Activated CD8-positive, alpha-beta memory T cell treated with anti-CD3 and anti-CD28 coated beads, Interleukin-2, amount 10 ng/mL, durations not matched to agents 7 days and 5 days (primary cell): ENCODE results near the gene PPP2R2C. TPM values are rescaled to one million over a fixed set of nuclear protein-coding genes. Genes with fewer than 3 reads are reported as not detected.

Experiments
- ATAC-seq: fragments of 150-1000 bp; cut with Tn5 transposase; one replicate; pipeline ENCODE4 v1.10.0; 2021; ENCODE audit warnings: moderate library complexity
- CTCF ChIA-PET: fragments of 350-600 bp; sonication (Branson Sonifier 250); formaldehyde crosslinking; loops from one replicate; lab custom pipeline; 2021; ENCODE audit warnings: antibody characterized with exemption; lab: Charles Lee
- DNase-seq: peaks from one replicate; pipeline ENCODE4 v3.0.0-alpha.2; 2020
- H3K27ac Mint-ChIP-seq: one replicate; pipeline ENCODE4 v1.8.0; 2021; ENCODE audit warnings: mild to moderate bottlenecking, mixed read lengths
- H3K27me3 Mint-ChIP-seq: one replicate; pipeline ENCODE4 v1.8.0; 2021; ENCODE audit warnings: mixed read lengths
- H3K36me3 Mint-ChIP-seq: one replicate; pipeline ENCODE4 v1.8.0; 2021; ENCODE audit warnings: mild to moderate bottlenecking, mixed read lengths
- H3K4me1 Mint-ChIP-seq: one replicate; pipeline ENCODE4 v1.8.0; 2021; ENCODE audit warnings: mixed read lengths
- H3K4me3 Mint-ChIP-seq: one replicate; pipeline ENCODE4 v1.8.0; 2021; ENCODE audit warnings: mild to moderate bottlenecking, moderate library complexity, mixed read lengths
- H3K9me3 Mint-ChIP-seq: one replicate; pipeline ENCODE4 v1.8.0; 2022; ENCODE audit warnings: low read depth, mixed read lengths
- total RNA-seq, 2 experiments: library from RNA; stranded (reverse); gene quantifications; one replicate each; pipeline ENCODE4 v1.2.3, GENCODE V29; 2021

PPP2R2C gene
- total RNA-seq, 2 experiments from 2014 or later = not detected

GRCh38 chr4:6384541-6384940 lies 87.9 kb downstream of the PPP2R2C start:
- Mint-ChIP-seq H3K4me3 (no peak overlapping the region), H3K9me3 (no peaks in the 10 kb centered on the region), H3K4me1 (no peaks in the 10 kb centered on the region), H3K36me3 (no peaks in the 10 kb centered on the region), H3K27ac (no peak overlapping the region), H3K27me3 (peaks cover 38% of the 10 kb centered on the region)
- DNase-seq = no peak
- no peak for ATAC-seq
- CTCF ChIA-PET = no interaction called here

GRCh38 chr4:6383929-6384328 lies 88.5 kb downstream of the PPP2R2C start:
- Mint-ChIP-seq H3K4me1 (no peaks in the 10 kb centered on the region), H3K4me3 (no peak overlapping the region), H3K27me3 (peaks cover 38% of the 10 kb centered on the region), H3K27ac (no peak overlapping the region), H3K9me3 (no peaks in the 10 kb centered on the region), H3K36me3 (no peaks in the 10 kb centered on the region)
- ATAC-seq = no peak
- no peak for DNase-seq
- CTCF ChIA-PET = no interaction called here

DNA sequence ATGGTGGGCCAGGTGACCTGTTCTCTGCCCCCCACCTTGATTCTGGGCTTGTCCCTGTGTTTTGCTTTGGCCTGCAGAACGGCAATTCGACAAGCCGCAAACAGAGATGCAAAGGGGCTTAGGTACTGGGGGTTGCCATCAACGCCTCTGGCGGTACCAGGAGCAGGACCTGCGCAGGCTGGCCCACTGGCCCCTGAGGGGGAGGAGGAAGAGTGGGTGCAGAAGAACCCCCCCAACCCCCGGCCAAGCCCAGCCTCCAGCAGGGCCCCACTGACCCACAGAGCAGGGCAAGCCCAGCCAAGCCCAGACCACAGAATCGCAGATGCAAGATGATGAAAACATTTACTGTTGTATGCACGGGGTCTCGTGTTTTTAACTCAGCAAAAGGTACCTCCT lies 89.4 kb downstream of the PPP2R2C start:
- Mint-ChIP-seq H3K36me3 (no peaks in the 10 kb centered on the region), H3K27ac (no peak overlapping the region), H3K4me3 (no peak overlapping the region), H3K9me3 (no peaks in the 10 kb centered on the region), H3K27me3 (peaks cover 37% of the 10 kb centered on the region), H3K4me1 (no peaks in the 10 kb centered on the region)
- ATAC-seq (no peak), DNase-seq (no peak)
- CTCF ChIA-PET = no interaction called here

DNA sequence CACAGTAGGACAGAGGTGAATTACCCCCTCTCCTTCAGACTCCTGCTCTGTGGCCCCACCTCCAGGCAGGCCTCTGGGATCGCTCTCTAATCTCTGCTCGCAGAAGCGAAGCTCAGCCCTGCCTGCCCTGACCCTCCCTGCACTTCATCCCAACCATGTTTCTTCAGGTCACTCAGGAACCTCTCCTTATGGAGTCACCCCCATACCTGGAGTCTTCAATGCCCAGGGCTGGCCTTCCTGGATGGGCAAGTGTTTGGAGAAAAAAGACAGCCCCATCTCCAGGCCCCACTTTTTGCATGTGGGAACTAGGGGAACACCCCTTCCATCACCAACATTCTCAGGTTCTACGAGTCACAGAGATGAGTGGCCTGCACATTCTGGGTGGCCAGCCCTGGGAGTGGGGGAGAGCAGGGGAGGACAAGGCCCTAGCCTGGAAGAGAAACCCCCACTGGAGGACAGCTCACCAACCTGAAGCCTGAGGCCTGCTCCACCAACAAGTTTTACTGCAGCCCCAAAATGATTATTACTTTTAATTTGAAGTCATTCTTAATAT lies 90.8 kb downstream of the PPP2R2C start:
- Mint-ChIP-seq H3K27ac (no peak overlapping the region), H3K27me3 (peaks cover 28% of the 10 kb centered on the region), H3K36me3 (no peaks in the 10 kb centered on the region), H3K4me1 (no peaks in the 10 kb centered on the region), H3K4me3 (no peak overlapping the region), H3K9me3 (no peaks in the 10 kb centered on the region)
- CTCF ChIA-PET = no interaction called here
- ATAC-seq = no peak
- no peak for DNase-seq

DNA sequence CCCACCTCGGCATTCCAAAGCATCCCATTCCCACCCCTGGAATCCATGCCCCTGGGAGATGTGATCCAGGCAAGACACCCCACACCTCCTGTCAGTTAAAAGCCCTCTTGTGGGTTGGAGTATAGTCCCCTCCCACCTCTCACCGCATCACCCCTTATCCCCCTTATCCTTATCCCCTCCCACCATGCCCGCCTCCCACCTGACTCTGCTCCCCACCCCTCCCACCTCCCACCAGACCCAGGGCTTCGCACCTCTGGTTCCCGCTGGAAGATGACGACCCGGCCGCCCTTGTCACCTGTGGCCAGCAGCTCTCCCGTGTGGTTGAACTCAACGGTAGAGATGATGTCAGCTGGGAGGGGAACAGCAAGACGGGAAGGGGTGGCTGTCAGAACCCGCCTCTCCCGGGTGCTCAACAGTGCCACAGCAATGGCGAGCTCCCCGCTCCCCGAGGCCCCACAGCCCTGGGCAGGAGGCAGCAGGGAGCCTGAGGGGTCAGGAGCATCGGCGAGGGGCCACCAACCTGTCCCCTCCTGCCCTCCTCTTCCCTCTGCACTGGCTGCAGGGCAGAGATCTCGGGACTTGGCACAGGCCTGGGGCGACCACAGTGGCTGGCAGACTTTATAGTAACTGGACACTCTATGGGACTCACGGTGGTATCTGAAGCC lies 91.5 kb downstream of the PPP2R2C start:
- CTCF ChIA-PET = no interaction called here
- ATAC-seq (peak; percentile 16), DNase-seq (no peak)
- peaks cover 27% of the 10 kb centered on the region for H3K27me3 Mint-ChIP-seq
- no peak overlapping the region for H3K27ac Mint-ChIP-seq
- no peaks in the 10 kb centered on the region for H3K9me3 Mint-ChIP-seq
- no peak overlapping the region for H3K4me3 Mint-ChIP-seq
- H3K36me3 Mint-ChIP-seq = no peaks in the 10 kb centered on the region
- no peaks in the 10 kb centered on the region for H3K4me1 Mint-ChIP-seq

DNA sequence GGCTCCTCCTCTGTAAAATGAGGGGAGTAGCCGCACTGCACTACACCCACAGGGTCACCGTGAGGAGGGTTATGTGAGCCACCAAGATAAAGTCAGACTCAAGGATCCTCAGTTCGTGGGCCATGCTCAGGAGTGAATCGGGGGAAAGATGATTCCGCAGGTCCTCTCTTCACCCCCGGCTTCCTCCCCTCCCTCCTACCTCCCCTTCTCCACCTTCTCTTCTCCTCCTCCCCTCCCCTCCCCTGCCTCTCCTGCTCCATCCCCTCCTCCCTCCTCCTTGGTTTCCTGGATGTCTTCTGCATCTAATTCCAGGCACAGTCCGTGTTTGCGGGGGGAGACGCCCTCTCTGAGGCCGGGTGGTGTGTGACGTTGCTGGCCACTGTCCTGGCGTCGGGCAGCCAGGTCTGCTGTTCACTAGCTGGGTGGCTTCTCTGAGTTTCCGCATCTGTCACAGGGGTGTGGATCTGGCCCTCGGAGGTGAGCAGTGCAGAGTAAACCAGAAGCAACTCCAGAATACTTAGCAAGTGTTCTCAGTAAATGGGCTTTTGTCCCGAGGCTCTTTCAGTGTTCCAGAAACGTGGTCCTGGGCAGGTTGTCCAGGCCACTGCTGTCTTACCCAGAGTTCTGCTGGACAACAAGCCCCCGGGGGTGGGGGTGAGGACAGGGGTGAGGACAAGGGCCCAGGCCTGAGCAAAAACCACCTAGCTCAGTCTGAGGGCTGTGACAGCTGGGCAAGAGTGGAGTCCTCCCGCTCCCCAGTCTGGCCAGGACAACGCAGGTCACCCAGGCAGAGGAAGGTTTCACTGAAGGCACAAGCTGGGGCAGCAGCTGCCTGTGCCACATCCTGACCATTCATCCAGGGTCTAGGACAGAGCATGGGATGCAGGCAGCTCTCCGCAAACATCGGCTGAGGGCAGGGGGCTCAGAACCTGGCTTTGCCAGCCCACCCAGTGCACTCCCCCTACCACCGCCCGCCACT lies 92.4 kb downstream of the PPP2R2C start:
- Mint-ChIP-seq H3K4me3 (no peak overlapping the region), H3K9me3 (no peaks in the 10 kb centered on the region), H3K27ac (no peak overlapping the region), H3K27me3 (peaks cover 25% of the 10 kb centered on the region), H3K4me1 (no peaks in the 10 kb centered on the region), H3K36me3 (no peaks in the 10 kb centered on the region)
- DNase-seq (no peak), ATAC-seq (no peak)
- CTCF ChIA-PET = no interaction called here

GRCh38 chr4:6378493-6379445 lies 93.6 kb downstream of the PPP2R2C start:
- CTCF ChIA-PET = no interaction called here
- no peak overlapping the region for H3K27ac Mint-ChIP-seq
- H3K36me3 Mint-ChIP-seq = no peaks in the 10 kb centered on the region
- peaks cover 19% of the 10 kb centered on the region for H3K27me3 Mint-ChIP-seq
- ATAC-seq = no peak
- DNase-seq = no peak
- H3K4me1 Mint-ChIP-seq = no peaks in the 10 kb centered on the region
- no peaks in the 10 kb centered on the region for H3K9me3 Mint-ChIP-seq
- no peak overlapping the region for H3K4me3 Mint-ChIP-seq

DNA sequence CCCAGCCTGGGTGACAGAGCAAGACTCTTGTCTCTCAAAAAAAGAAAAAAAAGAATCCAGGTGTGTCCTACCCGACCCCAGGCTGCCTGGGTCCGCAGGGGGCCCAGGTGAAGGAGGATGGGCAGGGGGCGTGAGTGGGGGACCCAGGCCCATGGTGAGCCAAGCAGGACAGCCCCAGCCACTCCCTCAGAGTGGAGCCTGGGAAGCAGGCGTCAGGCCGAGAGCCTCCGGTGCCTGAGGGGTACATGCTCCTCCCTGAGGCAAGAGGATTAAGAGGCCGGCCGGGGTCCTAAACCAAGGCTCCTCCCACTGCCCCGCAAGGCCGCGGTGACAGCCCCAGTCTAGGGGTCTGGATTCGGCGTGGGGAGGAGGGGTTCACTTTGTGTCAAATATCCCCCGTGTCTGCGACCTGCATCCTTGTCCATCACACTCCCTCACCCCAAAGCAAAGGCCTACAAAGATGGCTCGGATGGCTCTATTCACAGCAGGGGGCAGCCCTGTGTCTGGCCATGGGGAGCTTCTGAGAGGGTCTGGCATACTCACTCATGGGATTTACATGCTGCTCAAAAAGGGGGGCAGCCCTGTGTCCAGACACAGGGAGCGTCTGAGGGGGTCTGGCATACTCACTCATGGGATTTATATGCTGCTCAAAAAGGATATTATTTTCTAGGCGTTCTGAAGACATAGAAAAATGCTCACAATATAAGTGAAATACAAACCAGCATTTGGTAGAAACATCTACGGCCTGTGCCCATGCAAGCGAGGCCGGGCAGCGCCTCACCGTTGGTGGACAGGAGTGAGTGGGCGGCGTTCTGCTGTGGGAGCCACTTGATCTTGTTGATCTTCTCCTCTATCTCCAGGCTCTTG lies 94.6 kb downstream of the PPP2R2C start:
- no peaks in the 10 kb centered on the region for H3K36me3 Mint-ChIP-seq
- no peaks in the 10 kb centered on the region for H3K9me3 Mint-ChIP-seq
- no peak overlapping the region for H3K4me3 Mint-ChIP-seq
- H3K27me3 Mint-ChIP-seq = peaks cover 19% of the 10 kb centered on the region
- H3K4me1 Mint-ChIP-seq = no peaks in the 10 kb centered on the region
- no peak for ATAC-seq
- no peak for DNase-seq
- no peak overlapping the region for H3K27ac Mint-ChIP-seq
- CTCF ChIA-PET = no interaction called here

GRCh38 chr4:6375620-6376295 lies 96.7 kb downstream of the PPP2R2C start:
- DNase-seq (no peak), ATAC-seq (no peak)
- CTCF ChIA-PET = no interaction called here
- no peaks in the 10 kb centered on the region for H3K36me3 Mint-ChIP-seq
- no peak overlapping the region for H3K27ac Mint-ChIP-seq
- no peaks in the 10 kb centered on the region for H3K9me3 Mint-ChIP-seq
- H3K27me3 Mint-ChIP-seq = peaks cover 16% of the 10 kb centered on the region
- no peaks in the 10 kb centered on the region for H3K4me1 Mint-ChIP-seq
- H3K4me3 Mint-ChIP-seq = no peak overlapping the region

DNA sequence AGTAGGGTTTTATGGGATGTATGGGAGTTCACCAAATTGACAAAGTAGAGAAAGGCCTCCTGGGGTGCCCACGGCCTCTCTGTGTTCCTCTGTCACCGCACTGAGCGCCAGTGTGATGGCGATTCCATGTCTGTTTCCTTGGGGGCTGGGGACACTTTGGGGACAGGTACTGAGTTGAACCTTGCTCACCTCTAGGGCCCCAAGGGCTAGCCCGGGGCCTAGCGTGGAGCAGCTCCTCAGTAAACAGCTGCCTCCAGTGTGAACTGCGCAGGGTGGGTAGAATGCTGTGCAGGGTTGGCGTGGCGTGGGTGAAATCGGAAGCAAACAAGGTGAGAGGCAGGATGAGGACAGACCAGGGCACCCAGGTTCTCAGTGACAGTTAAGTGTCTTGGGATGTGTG lies 97.8 kb downstream of the PPP2R2C start:
- H3K36me3 Mint-ChIP-seq = no peaks in the 10 kb centered on the region
- CTCF ChIA-PET = no interaction called here
- H3K27ac Mint-ChIP-seq = no peak overlapping the region
- H3K4me3 Mint-ChIP-seq = no peak overlapping the region
- peaks cover 7% of the 10 kb centered on the region for H3K27me3 Mint-ChIP-seq
- H3K9me3 Mint-ChIP-seq = no peaks in the 10 kb centered on the region
- no peaks in the 10 kb centered on the region for H3K4me1 Mint-ChIP-seq
- DNase-seq = no peak
- no peak for ATAC-seq

- CTCF ChIA-PET = interaction anchor here (1.1 to 1.4 kb wide), 2 partner anchors 42 to 46 kb away, joined by 3 to 4 read pairs; no protein-coding TSS in a partner anchor
- ATAC-seq = no peak
Observed at GRCh38 chr4:6373541-6374410, 98.6 kb downstream of the PPP2R2C start.

More at GRCh38 chr4:6373541-6374410, 98.6 kb downstream of the PPP2R2C start:
- no peaks in the 10 kb centered on the region for H3K9me3 Mint-ChIP-seq
- H3K4me1 Mint-ChIP-seq = no peaks in the 10 kb centered on the region
- H3K36me3 Mint-ChIP-seq = no peaks in the 10 kb centered on the region
- peaks cover under 1% of the 10 kb centered on the region for H3K27me3 Mint-ChIP-seq
- no peak overlapping the region for H3K4me3 Mint-ChIP-seq
- no peak overlapping the region for H3K27ac Mint-ChIP-seq
- DNase-seq = no peak
